Activated T-cell treated with anti-CD3 and anti-CD28 coated beads for 4 hours (primary cell): ENCODE data around the gene HTR3D.
"Not testable (repeated sequence)": the region's sequence is repeated elsewhere in the genome, so short reads cannot be mapped to it uniquely, and the experiment has no call there.

ENCODE experiments used
- DNase-seq: peaks from one replicate; pipeline ENCODE4 v3.0.0-alpha.2; 2020

The HTR3D gene

DNA sequence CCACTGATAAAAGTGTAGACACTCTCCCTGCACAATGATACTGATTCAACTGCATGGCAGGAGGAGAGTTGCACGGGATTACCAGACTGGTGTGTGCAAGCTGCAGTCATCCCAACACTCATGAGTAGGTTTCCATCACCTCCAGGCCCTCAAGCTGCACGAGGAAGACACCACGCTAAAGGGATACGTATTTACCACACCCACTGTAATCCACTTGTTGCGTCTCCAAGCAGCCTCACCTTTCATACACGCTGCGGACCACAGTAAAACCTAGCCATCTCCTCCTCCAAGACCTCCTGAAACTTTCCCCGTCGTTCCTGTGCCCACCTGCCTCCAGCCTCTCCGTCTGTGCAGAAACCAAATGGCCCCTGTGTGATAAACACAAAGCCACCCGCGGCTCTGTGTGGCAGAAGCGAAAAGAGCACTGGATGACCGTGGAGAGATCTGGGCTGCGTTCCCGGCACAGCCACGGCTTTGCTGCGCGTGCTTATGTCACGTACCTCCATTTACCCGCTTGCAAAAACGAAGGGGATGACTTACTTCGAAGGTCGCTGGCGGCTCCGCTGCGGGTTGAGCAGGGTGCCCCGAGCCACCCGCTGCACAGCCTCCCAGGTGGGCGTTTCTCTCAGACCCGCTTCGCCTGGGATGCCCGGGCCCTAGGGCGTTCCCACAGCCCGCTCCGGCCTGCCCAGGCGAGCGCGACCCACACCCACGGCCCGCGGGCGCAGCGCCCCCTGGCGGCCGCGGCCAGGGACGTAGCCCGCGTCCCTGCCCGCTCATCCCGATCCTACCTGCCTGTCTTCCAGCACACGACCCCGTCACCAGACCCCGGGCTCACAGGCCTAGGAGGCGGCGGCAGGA, 14.5 kb upstream of the HTR3D start:
- DNase-seq: peak; percentile 33

DNA sequence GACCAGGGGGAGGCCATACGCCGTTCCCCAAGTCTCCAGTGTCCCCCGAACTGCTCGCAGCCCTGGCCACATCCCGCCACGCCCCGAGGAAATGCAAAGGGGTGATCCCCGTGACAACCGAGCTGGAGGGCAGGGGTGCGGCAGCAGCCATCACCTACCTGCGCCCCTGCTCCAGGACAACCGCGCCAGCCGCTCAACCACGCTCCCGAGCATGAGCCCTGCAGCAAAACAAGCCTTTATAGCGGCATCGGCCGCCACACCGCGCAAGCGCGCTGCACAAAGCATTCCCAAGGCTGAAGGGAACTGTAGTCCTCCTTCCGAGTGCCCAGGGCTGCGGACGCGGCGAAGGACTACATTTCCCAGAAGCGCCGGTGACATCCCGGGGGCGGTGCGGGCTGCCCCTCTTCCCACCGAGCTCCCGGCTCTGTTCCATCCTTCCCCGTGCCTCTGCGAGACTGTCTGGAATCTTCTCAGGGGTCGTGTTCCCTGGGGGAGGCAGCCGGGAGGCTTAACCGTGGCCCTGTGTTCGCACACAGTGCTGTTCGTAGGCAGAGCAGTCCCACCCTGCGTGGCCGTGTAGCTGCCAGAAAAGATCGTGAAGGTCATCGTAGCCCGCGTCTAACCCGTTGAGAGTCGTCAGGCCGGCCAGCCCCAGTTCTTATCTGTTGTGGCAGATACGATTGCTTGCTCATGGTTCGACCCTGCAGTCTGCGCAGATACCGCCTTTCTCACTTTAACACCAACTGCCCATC, 13.7 kb upstream of the HTR3D start, which contains the start of gene ABCC5:
Gene ABCC5 (minus strand): TSS at position 213 of the 752 bp plus-strand sequence. CDS start 3,492 bp downstream, outside the sequence.
- DNase-seq: peak; percentile 72

DNA sequence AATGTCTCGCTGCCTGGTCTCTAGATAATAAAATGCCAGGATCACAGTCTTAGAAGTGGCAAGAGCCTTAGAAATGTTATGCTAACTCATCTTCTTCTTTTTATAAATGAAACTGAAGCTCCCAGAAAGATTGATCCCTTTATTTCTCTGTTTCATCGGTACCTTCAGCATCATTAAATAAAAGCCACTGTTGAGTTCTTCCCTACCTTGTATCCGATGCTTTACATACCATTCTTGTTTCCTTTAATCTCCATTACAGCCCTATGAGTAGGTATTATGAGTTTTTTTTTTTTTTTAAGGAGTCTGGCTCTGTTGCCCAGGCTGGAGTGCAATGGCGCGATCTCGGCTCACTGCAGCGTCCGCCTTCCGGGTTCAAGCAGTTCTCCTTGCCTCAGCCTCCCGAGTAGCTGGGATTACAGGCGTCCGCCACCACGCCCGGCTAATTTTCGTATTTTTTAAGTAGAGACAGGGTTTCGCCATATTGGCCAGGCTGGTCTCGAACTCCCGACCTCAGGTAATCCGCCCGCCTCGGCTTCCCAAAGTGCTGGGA, 13.0 kb upstream of the HTR3D start:
- DNase-seq: no peak

DNA sequence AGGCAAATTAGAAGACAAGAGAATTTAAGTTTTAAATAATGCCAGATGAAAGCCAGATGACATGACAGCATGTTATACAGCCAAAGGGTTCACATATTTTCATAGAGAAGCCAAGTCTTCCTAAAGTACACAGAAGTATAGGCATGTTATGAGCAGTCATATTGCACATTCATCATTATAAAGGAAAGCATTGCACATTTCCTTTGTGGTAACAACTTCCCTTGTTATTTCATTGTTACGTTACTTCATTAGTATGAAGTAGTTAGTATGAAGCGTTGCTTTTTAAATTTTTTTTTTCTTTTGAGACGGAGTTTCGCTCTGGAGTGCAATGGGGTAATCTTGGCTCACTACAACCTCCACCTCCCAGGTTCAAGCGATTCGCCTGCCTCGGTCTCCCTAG, 9.2 kb upstream of the HTR3D start:
- DNase-seq: no peak

DNA sequence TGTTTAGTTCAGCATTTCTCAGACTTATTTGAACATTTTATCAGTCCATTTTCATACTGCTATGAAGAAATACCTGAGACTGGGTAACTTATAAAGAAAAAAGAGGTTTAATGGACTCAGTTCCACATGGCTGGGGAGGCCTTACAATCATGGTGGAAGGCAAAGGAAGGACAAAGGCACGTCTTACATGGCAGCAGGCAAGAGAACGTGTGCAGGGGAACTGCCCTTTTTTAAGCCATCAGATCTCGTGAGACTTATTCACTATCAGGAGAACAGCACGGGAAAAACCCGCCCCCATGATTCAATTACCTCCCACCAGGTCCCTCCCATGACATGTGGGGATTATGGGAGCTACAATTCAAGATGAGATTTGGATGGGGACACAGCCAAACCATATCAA, 6.3 kb upstream of the HTR3D start:
- DNase-seq: not testable (repeated sequence)

DNA sequence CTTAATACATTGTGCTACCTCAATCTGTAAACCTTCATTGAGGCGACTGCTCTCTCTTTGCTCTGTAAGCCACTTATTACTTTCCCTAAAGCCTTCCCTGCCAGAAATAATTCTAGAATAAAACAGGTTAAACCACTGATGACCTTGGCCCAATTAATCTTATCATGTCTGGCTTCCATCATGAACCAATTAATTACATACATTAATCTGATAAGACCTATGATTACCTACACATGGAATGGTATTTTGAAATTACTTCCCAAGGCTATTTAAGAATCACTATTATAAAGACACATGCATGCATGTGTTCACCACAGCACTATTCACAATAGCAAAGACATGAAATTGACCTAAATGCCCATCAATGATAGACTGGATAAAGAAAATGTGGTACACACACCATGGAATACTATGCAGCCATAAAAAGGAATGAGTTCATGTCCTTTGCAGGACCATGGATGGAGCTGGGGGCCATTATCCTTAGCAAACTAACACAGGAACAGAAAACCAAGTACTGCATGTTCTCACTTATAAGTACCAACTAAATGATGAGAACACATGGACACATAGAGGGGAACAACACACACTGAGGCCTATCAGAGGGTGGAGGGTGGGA, 3.2 kb upstream of the HTR3D start:
- not testable (repeated sequence) for DNase-seq

DNA sequence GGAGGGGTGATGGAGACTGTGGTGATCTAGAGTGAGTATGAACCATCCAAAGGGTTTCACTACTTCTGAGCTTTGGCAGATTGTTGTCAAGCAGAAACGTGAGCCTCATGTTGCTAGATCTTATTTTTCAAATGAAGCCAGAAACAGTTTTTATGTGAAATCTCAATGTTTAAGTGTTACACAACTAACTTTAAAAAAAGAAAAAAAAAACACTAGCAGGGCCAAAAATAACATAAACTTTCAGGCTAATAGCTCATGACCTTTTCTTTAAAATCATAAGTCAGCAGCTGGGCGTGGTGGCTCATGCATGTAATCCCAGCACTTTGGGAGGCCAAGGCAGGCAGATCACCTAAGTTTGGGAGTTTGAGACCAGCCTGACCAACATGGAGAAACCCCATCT, 2.1 kb upstream of the HTR3D start:
- no peak for DNase-seq

DNA sequence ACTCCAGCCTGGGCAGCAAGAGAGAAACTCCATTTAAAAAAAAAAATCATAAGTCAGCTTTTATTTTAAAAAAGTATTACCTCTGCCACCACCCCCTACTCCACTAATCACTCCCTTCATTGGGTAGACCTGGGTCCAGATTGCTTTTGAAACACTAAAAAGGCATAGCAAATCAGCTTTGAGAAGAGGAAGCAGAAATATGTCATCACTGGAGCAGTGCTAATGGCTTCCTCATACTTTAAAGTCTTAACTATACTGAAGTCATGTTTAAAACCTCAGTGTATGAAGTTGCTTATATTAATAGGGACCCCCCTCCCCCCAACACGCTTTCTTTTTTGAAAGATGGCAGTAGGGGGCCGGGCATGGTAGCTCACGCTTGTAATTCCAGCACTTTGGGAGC, 1.0 kb upstream of the HTR3D start:
- no peak for DNase-seq

DNA sequence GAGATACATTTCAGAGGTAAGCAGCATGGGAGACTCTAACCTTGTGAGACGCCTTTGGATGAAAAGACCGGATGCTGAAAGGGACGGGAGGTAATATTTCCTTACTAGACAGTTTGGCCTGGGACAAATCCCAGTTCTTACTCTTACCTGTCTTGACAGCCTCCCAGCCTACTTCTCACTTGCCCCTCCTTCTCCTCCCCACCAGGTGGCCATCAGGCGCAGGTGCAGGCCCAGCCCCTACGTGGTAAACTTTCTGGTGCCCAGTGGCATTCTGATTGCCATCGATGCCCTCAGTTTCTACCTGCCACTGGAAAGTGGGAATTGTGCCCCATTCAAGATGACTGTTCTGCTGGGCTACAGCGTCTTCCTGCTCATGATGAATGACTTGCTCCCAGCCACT, 6.3 kb downstream of the HTR3D start:
- DNase-seq: no peak

DNA sequence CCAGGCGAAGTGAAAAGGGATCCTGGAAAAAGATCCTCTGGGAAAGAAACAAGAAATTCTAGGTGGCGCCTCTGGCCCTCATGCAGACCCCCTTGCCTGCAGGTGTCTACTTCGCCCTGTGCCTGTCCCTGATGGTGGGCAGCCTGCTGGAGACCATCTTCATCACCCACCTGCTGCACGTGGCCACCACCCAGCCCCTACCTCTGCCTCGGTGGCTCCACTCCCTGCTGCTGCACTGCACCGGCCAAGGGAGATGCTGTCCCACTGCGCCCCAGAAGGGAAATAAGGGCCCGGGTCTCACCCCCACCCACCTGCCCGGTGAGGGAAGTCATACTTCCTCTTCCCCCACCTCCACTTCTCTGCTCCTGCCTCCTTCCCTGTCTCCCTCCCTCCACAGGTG, 6.8 kb downstream of the HTR3D start:
- not testable (repeated sequence) for DNase-seq

DNA sequence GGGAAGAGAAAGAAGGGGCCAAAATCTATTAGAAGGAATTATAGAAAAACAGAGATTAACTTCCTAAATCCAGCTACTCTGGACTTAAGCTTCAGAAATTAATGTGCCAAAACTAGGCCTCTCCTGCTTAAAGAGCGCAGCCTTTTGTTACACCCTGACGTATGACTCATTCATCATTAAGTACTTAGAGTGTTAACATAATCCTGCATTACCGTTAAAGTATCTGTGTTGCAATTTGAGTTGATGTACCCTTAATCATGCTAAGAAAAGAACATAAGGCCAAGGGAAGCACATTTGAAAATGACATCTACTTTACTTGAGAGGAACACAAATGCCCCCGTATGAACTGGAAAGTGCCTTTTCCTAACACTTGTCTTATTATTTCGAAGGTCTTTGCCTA, 7.9 kb downstream of the HTR3D start:
- no peak for DNase-seq

DNA sequence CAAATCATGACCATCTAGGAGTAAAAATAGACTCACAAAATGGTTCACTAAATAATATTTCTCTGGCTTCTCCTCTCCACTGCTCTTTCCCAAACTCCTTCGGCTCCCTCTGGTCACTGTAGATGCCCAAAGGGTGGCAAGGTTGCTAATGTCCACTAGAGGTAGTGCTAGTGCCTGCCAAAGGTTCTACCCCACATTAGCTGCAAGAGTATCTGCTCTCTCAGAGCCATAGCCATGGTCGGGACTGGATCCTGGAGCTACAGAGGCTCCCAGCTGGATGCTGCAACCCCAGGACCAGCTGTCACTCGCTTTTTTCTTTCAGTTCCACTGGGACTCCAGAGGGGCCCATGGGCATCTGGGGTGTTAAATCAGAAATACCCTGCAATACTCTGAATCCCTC, 8.5 kb downstream of the HTR3D start:
- no peak for DNase-seq

DNA sequence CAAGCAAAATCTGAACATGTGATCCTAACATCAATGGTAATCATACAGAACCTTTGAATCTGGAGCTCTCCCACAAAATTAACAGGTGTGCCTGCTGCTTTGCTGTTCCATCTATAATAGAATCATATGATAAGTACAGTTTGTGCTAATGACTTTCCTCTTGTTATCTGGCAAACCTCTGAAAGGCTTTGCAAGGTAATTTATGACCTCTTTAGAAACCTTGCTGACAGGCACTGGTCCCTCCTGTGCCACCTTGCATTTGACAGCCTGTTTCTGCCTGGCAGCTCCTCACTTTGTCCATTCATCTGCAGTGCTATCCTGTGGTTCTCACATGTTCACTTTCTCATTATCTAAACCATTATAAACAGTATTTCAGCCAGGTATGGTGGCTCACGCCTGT, 11.1 kb downstream of the HTR3D start:
- DNase-seq: no peak

DNA sequence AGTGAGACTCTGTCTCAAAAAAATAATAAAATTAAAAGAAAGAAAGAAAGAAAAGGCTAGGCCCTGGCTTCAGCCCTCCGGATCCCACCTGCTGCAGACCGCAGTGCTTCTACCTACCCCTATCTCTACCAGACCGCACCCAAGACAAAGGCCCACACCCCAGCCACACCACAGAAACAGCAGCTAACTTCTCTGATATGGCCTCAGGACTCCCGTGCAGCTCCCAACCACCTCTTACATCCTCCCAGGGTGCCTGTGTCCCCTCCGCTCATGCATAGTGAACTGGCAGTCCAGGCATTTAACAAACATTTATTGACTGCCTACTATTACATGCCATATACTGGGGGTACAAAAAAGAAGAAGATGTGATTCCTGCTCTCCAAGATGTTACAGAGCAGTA, 14.5 kb downstream of the HTR3D start:
- no peak for DNase-seq

DNA sequence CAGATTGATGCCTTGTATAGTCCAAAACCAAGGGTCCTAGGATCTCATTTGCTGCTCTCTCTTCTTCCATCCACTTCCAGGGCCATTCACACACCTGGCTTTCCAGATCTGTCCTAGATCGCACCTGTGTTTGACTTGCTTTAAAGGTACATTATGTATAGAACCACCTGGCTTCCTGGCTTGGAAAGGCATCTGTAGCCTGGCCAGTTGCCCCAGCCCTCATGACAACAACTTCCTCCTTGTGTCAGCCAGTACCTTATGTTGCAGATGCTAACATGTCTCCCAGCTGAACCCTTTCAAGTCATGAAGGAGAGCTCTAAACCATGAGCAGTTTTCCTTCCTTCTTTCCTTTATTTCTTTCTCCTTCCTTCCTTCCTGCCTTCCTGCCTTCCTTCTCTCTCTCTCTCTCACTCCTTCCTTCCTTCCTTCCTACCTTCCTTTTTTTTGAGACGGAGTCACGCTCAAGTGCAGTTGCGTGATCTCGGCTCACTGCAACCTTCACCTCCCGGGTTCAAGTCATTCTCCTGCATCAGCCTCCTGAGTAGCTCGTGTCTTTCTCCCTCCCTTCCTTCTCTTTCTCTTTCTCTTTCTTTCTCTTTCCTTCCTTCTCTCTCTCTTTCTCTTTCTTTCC, 18.8 kb downstream of the HTR3D start:
- DNase-seq: no peak

DNA sequence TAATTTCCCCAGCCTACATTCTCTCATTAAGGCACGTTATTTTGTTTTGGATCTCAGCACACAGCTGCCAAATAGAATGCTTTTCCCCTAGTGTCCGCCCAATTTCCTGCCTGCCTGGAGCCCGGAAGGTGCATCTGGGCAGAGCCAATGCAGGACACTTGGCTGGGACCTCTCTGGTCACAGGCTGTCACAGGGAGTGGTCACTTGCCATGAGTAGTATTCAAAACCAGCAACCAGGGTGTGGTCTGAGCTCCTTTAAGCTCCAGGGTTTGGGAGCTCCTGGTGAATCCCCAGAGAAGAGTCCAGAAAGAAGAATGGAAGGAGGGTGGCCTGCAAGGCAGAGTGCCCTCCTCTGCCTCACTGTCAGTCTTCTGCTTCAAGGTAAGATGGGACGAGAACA, 21.2 kb downstream of the HTR3D start, which contains the start of gene HTR3C:
Gene HTR3C (plus strand): TSS at position 281 of the 400 bp plus-strand sequence. CDS start 34 bp downstream, at position 315.
- DNase-seq: no peak

DNA sequence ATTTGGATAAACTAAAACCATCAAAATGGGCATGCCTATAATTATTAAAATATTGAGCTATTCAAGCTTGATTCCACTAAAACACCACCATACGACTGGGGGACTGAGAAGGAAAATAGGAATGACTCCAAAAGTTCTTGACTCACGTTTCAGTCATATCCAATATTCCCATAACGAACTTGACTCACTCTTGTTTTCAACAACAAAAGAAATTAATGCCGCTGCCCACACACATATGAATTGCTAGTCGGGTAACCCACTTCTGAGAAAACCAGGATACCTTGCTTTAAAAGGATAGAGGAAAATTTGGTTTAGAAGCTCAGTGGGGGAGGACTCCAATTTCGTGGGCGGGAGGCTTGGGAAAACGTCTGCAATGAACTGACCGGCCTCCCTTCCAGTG, 26.5 kb downstream of the HTR3D start:
- no peak for DNase-seq

DNA sequence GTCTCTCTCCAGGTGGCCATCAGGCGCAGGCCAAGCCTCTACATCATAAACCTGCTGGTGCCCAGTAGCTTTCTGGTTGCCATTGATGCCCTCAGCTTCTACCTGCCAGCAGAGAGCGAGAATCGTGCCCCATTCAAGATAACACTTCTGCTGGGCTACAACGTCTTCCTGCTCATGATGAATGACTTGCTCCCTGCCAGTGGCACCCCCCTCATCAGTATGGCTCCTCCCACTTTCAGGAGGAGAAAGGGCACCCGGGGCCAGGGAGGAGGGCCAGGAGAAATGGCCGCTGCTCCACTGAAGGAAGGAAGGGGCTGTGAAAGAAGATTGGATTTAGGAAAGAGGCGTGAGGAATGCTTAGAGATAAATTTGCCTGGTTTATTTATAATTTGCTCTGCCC, 27.9 kb downstream of the HTR3D start:
- DNase-seq: no peak

DNA sequence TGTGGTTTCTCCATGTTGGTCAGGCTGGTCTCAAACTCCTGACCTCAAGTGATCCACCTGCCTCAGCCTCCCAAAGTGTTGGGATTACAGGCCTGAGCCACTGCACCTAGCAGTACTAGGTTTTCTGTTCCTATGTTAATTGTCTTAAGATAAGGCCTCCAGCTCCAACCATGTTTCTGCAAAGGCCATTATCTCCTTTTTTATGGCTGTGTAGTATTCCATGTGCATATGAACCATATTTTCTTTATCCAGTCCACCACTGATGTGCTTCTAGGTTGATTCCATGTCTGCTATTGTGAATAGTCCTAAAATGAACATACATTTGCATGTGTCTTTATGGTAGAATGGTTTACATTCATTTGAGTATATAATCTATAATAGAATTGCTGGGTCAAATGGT, 31.1 kb downstream of the HTR3D start:
- no peak for DNase-seq

DNA sequence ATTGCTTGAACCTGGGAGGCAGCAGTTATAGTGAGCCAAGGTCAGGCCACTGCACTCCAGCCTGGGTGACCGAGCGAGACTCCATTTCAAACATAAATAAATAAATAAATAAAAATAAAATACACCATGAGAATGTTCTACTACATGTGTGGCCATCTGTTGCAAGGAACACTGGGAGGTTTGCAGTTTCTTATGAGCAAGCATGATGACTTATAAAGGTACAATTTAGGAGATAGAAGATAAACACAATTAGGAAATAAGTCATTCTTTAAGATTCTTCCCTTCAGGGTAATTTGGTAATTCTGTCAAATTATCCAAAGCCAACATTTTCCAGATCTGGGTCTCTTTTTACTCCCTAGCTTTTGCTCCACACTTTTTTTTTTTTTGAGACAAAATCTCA, 34.7 kb downstream of the HTR3D start:
- no peak for DNase-seq

DNA sequence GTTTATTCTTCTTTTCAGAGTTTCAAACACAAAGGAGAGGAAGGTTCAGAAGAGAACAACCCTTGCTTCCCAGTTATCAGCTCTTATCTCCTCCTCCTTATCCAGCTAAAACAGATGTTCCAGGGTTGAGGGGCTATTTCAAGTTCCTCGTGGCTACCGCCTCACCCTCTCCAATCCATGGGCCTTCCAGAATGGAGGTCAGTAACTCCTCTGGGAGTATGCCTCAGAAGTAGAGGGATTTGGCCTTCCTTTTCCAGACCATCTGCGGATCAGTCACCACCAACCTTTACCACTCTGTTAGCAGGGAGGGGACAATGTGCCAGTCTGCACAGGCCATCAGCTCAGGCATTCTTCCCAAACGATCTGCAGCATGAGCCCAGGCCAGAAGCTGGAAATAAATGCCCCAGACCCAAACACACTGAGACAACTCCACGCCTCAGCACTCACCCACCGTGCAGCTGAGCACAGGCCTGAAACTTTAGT, 36.1 kb downstream of the HTR3D start:
- no peak for DNase-seq

DNA sequence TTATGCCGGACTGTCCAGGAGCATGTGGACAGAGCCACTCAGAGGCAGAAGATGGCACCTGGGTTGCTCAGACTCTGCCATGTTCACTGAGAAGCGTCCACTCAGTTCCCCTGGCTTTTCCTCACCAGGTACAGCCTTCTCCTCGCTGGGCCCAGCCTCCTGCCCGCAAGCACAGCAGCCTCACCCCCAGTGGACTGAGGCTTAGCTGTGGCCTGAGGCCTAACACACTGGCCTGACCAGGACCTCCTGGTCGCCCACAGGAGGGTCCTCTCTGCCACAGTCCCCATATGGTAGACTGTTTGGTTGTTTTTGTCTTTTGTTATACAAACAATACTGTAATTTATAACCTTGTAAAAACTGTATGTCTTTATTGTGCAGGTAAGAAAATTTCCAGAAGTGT, 36.8 kb downstream of the HTR3D start:
- no peak for DNase-seq

DNA sequence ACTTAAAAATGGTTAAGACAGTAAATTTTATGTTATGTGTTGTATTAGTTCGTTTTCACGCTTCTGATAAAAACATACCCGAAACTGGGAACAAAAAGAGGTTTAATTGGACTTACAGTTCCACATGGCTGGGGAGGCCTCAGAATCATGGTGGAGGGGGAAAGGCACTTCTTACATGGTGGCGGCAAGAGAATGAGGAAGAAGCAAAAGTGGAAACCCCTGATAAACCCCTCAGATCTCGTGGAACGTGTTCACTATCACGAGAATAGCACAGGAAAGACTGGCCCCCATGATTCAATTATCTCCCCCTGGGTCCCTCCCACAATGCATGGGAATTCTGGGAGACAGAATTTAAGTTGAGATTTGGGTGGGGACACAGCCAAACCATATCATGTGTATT, 39.6 kb downstream of the HTR3D start:
- not testable (repeated sequence) for DNase-seq
